ENCODE measurements around the gene DEPDC4.
A peak's percentile ranks its signal among the peaks of the same experiment; 100 is the strongest.

DEPDC4 gene

DNA sequence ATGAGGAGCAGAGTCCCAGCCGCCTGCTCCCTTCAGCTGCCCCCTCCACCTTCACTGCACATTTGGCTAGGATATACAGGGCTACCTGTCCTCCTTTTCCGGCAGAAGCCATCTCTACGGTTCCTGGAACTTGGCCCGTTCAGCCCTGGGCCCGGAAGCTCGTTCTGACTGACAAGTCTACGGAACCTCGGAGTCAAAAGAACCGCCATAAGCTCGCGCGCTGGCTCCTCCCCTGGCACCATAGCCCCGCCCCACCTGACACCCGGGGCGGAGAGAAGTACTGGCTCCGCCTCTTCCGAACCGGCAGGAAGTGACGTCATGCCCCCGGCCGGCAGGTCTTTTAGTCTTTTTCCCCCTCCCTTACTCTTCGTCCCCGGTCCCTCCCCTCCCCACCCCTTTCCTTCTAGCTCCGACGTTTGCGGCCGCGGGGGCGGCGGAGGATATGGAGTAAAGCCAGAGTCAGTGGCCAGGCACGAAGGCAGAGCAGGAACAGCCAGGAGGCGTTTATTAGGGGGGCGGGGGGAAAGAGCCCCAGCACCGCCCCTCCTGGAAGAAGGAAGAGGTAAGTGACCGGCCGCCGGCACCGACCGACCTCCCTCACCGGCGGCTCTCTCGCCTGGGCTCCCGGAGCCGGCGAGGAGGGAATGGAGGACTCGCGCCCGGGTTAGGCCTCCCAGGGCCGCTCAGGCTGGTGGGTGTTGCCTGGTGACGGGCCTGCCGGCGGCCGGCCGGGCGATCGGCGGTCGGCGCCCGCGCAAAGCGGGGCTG is at the start of gene DEPDC4, which contains the start of gene SCYL2 (continued):
- TF ChIP-seq, protein P1, sequence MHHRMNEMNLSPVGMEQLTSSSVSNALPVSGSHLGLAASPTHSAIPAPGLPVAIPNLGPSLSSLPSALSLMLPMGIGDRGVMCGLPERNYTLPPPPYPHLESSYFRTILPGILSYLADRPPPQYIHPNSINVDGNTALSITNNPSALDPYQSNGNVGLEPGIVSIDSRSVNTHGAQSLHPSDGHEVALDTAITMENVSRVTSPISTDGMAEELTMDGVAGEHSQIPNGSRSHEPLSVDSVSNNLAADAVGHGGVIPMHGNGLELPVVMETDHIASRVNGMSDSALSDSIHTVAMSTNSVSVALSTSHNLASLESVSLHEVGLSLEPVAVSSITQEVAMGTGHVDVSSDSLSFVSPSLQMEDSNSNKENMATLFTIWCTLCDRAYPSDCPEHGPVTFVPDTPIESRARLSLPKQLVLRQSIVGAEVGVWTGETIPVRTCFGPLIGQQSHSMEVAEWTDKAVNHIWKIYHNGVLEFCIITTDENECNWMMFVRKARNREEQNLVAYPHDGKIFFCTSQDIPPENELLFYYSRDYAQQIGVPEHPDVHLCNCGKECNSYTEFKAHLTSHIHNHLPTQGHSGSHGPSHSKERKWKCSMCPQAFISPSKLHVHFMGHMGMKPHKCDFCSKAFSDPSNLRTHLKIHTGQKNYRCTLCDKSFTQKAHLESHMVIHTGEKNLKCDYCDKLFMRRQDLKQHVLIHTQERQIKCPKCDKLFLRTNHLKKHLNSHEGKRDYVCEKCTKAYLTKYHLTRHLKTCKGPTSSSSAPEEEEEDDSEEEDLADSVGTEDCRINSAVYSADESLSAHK (tag by site-specific recombination; IDR thresholded peaks at IDR 0.05): no peak
- TF ChIP-seq TRIM28 (IDR thresholded peaks at IDR 0.05; ENCODE audit: borderline replicate concordance, low read length) (no peak), ZSCAN16 (tag by site-specific recombination; IDR thresholded peaks at IDR 0.05) (no peak), ZNF112 (tag by site-specific recombination; IDR thresholded peaks at IDR 0.05) (no peak), ZNF221 (tag by site-specific recombination; IDR thresholded peaks at IDR 0.05; ENCODE audit: borderline replicate concordance) (no peak), ZNF768 (tag by site-specific recombination; IDR thresholded peaks at IDR 0.05) (no peak), ZNF624 (tag by site-specific recombination; IDR thresholded peaks at IDR 0.05) (no peak), ZNF394 (tag by site-specific recombination; IDR thresholded peaks at IDR 0.05; ENCODE audit: borderline replicate concordance) (no peak), ZNF223 (tag by site-specific recombination; IDR thresholded peaks at IDR 0.05) (no peak), ZNF473 (tag by site-specific recombination; IDR thresholded peaks at IDR 0.05) (no peak), ZNF311 (tag by site-specific recombination; IDR thresholded peaks at IDR 0.05; ENCODE audit: borderline replicate concordance) (no peak), ZNF585B (tag by site-specific recombination; IDR thresholded peaks at IDR 0.05) (no peak), ZNF175 (tag by site-specific recombination; IDR thresholded peaks at IDR 0.05) (no peak), ZNF37A (tag by site-specific recombination; IDR thresholded peaks at IDR 0.05) (no peak), ZNF561 (tag by site-specific recombination; IDR thresholded peaks at IDR 0.05; ENCODE audit: borderline replicate concordance) (no peak), ZNF16 (tag by site-specific recombination; IDR thresholded peaks at IDR 0.05; ENCODE audit: low read depth) (no peak), ZNF610 (tag by site-specific recombination; IDR thresholded peaks at IDR 0.05; ENCODE audit: borderline replicate concordance) (0 out of 2 replicates have a peak, but pooled peaks have one; percentile 17), ZNF239 (tag by site-specific recombination; IDR thresholded peaks at IDR 0.05) (no peak), EGR2 (tag by site-specific recombination; IDR thresholded peaks at IDR 0.05; ENCODE audit: low read depth) (peak; percentile 80), ZNF560 (tag by site-specific recombination; IDR thresholded peaks at IDR 0.05; ENCODE audit: borderline replicate concordance) (no peak), ZSCAN23 (tag by site-specific recombination; IDR thresholded peaks at IDR 0.05) (no peak), GFI1B (tag by site-specific recombination; IDR thresholded peaks at IDR 0.05) (no peak)
- TF ChIP-seq, protein P2, sequence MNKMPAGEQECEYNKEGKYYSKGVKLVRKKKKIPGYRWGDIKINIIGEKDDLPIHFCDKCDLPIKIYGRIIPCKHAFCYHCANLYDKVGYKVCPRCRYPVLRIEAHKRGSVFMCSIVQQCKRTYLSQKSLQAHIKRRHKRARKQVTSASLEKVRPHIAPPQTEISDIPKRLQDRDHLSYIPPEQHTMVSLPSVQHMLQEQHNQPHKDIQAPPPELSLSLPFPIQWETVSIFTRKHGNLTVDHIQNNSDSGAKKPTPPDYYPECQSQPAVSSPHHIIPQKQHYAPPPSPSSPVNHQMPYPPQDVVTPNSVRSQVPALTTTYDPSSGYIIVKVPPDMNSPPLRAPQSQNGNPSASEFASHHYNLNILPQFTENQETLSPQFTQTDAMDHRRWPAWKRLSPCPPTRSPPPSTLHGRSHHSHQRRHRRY (tag by site-specific recombination; IDR thresholded peaks at IDR 0.05): no peak
- TF ChIP-seq, protein P3, sequence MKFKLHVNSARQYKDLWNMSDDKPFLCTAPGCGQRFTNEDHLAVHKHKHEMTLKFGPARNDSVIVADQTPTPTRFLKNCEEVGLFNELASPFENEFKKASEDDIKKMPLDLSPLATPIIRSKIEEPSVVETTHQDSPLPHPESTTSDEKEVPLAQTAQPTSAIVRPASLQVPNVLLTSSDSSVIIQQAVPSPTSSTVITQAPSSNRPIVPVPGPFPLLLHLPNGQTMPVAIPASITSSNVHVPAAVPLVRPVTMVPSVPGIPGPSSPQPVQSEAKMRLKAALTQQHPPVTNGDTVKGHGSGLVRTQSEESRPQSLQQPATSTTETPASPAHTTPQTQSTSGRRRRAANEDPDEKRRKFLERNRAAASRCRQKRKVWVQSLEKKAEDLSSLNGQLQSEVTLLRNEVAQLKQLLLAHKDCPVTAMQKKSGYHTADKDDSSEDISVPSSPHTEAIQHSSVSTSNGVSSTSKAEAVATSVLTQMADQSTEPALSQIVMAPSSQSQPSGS (tag by site-specific recombination; IDR thresholded peaks at IDR 0.05; ENCODE audit: low read depth): peak; percentile 100
- TF ChIP-seq, protein P4, sequence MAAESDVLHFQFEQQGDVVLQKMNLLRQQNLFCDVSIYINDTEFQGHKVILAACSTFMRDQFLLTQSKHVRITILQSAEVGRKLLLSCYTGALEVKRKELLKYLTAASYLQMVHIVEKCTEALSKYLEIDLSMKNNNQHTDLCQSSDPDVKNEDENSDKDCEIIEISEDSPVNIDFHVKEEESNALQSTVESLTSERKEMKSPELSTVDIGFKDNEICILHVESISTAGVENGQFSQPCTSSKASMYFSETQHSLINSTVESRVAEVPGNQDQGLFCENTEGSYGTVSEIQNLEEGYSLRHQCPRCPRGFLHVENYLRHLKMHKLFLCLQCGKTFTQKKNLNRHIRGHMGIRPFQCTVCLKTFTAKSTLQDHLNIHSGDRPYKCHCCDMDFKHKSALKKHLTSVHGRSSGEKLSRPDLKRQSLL (tag by site-specific recombination; IDR thresholded peaks at IDR 0.05): peak; percentile 16; the same call in 1 of the 2 replicates
- TF ChIP-seq, protein P5, sequence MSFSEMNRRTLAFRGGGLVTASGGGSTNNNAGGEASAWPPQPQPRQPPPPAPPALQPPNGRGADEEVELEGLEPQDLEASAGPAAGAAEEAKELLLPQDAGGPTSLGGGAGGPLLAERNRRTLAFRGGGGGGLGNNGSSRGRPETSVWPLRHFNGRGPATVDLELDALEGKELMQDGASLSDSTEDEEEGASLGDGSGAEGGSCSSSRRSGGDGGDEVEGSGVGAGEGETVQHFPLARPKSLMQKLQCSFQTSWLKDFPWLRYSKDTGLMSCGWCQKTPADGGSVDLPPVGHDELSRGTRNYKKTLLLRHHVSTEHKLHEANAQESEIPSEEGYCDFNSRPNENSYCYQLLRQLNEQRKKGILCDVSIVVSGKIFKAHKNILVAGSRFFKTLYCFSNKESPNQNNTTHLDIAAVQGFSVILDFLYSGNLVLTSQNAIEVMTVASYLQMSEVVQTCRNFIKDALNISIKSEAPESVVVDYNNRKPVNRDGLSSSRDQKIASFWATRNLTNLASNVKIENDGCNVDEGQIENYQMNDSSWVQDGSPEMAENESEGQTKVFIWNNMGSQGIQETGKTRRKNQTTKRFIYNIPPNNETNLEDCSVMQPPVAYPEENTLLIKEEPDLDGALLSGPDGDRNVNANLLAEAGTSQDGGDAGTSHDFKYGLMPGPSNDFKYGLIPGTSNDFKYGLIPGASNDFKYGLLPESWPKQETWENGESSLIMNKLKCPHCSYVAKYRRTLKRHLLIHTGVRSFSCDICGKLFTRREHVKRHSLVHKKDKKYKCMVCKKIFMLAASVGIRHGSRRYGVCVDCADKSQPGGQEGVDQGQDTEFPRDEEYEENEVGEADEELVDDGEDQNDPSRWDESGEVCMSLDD (tag by site-specific recombination; IDR thresholded peaks at IDR 0.05): no peak
- TF ChIP-seq, protein P6, sequence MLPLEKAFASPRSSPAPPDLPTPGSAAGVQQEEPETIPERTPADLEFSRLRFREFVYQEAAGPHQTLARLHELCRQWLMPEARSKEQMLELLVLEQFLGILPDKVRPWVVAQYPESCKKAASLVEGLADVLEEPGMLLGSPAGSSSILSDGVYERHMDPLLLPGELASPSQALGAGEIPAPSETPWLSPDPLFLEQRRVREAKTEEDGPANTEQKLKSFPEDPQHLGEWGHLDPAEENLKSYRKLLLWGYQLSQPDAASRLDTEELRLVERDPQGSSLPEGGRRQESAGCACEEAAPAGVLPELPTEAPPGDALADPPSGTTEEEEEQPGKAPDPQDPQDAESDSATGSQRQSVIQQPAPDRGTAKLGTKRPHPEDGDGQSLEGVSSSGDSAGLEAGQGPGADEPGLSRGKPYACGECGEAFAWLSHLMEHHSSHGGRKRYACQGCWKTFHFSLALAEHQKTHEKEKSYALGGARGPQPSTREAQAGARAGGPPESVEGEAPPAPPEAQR (tag by site-specific recombination; IDR thresholded peaks at IDR 0.05): no peak
- TF ChIP-seq, protein P7, sequence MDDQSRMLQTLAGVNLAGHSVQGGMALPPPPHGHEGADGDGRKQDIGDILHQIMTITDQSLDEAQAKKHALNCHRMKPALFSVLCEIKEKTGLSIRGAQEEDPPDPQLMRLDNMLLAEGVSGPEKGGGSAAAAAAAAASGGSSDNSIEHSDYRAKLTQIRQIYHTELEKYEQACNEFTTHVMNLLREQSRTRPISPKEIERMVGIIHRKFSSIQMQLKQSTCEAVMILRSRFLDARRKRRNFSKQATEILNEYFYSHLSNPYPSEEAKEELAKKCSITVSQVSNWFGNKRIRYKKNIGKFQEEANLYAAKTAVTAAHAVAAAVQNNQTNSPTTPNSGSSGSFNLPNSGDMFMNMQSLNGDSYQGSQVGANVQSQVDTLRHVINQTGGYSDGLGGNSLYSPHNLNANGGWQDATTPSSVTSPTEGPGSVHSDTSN (CRISPR knock-in tag; IDR thresholded peaks at IDR 0.05): no peak

Data from HEK293 (cell line).